Fibroblast of the aortic adventitia (primary cell): Measurements from ENCODE around the gene P2RX5. TPM values are rescaled to one million over a fixed set of nuclear protein-coding genes. Genes with fewer than 3 reads are reported as not detected.

Experiments used
- DNase-seq: peaks from one replicate; pipeline ENCODE4 v3.0.0-alpha.2; 2010; ENCODE audit warnings: low read depth
- H3K4me3 ChIP-seq: 2 replicates; pipeline ENCODE4 v1.5.1; 2011; ENCODE audit warnings: low read depth, mild to moderate bottlenecking, control low read depth, low read length, moderate library complexity
- CTCF ChIP-seq: IDR thresholded peaks from 2 replicates; pipeline ENCODE4 v1.5.1; 2011; ENCODE audit warnings: mild to moderate bottlenecking, low read length, control low read depth, inconsistent platforms; ENCODE audit not compliant: insufficient read depth
- total RNA-seq: library from RNA; depleted of rRNA; stranded (reverse); fragments of >200 nt; gene quantifications from 2 replicates; pipeline ENCODE4 v1.2.3, GENCODE V29; 2012; ENCODE audit warnings: low replicate concordance

P2RX5 gene
- total RNA-seq, 1 donor = 0.27 TPM

GRCh38 chr17:3626831-3627768 lies 68.9 kb downstream of the P2RX5 start:
- DNase-seq = no peak
- no peak overlapping the region for H3K4me3 ChIP-seq
- no peak for TF ChIP-seq CTCF

Other genes with a start within 250 kb of the P2RX5 start
- not detected in 2 replicates for gene SPATA22, start 224.3 kb downstream of the P2RX5 start, total RNA-seq
- gene ASPA, start 220.2 kb downstream of the P2RX5 start, total RNA-seq = 1.9 and 9.7 TPM in 2 replicates
- gene TRPV3, start 138.3 kb downstream of the P2RX5 start, total RNA-seq = 1.5 and 1.9 TPM in 2 replicates
- gene TRPV1, start 86.7 kb downstream of the P2RX5 start, total RNA-seq = 2.3 and 16.0 TPM in 2 replicates
- gene SHPK, start 59.9 kb downstream of the P2RX5 start, total RNA-seq = 2.9 and 15.0 TPM in 2 replicates
- 13.3 and 27.7 TPM in 2 replicates for gene CTNS, start 59.4 kb downstream of the P2RX5 start, total RNA-seq
- gene TAX1BP3, start 27.6 kb downstream of the P2RX5 start, total RNA-seq = 87.5 and 222 TPM in 2 replicates
- 17.9 TPM in 1 of 2 replicates, not detected in the other for gene EMC6, start 27.3 kb downstream of the P2RX5 start, total RNA-seq
- 0.49 and 10.5 TPM in 2 replicates for gene HASPIN, start 27.7 kb upstream of the P2RX5 start, total RNA-seq
- 19.7 and 37.4 TPM in 2 replicates for gene ITGAE, start 105.0 kb upstream of the P2RX5 start, total RNA-seq
- 17.1 and 22.9 TPM in 2 replicates for gene NCBP3, start 150.1 kb upstream of the P2RX5 start, total RNA-seq
- gene CAMKK1, start 196.9 kb upstream of the P2RX5 start, total RNA-seq = 8.3 and 17.7 TPM in 2 replicates
- not detected in 2 replicates for gene P2RX1, start 220.3 kb upstream of the P2RX5 start, total RNA-seq